NCI-H1092 treated with DMSO at 0.1 percent for 48 hours (cell line): ENCODE data around the gene CACNB2.

Source experiments
- DNase-seq: peaks from one replicate; lab custom pipeline; 2025; lab: John Stamatoyannopoulos, UW

The CACNB2 gene

GRCh38 chr10:18293536-18294510, 153.6 kb downstream of the CACNB2 start:
- no peak for DNase-seq

- DNase-seq: no peak
These were observed 154.4 kb downstream of the CACNB2 start for GRCh38 chr10:18294633-18295032.

GRCh38 chr10:18297659-18298058, 157.4 kb downstream of the CACNB2 start:
- no peak for DNase-seq

- no peak for DNase-seq
These were observed 158.0 kb downstream of the CACNB2 start for GRCh38 chr10:18298256-18298655.

- DNase-seq: peak; percentile 1
These were observed 163.9 kb downstream of the CACNB2 start for GRCh38 chr10:18303851-18304801.

GRCh38 chr10:18306031-18306430, 165.8 kb downstream of the CACNB2 start:
- DNase-seq: no peak

- no peak for DNase-seq
These were observed 168.4 kb downstream of the CACNB2 start for GRCh38 chr10:18308600-18308999.

GRCh38 chr10:18310761-18311160, 170.5 kb downstream of the CACNB2 start:
- DNase-seq: no peak

- peak; percentile 13 for DNase-seq
These were observed 172.3 kb downstream of the CACNB2 start for GRCh38 chr10:18312374-18313139.

- no peak for DNase-seq
These were observed 172.9 kb downstream of the CACNB2 start for GRCh38 chr10:18313140-18313530.

GRCh38 chr10:18313626-18314025, 173.4 kb downstream of the CACNB2 start:
- DNase-seq: no peak

- no peak for DNase-seq
These were observed 179.4 kb downstream of the CACNB2 start for GRCh38 chr10:18319628-18320027.

GRCh38 chr10:18321371-18321770, 181.1 kb downstream of the CACNB2 start:
- DNase-seq: no peak

- no peak for DNase-seq
These were observed 183.7 kb downstream of the CACNB2 start for GRCh38 chr10:18323916-18324315.

- no peak for DNase-seq
These were observed 185.2 kb downstream of the CACNB2 start for GRCh38 chr10:18325410-18325809.

GRCh38 chr10:18325889-18326531, 185.8 kb downstream of the CACNB2 start:
- DNase-seq: no peak

- no peak for DNase-seq
These were observed 188.7 kb downstream of the CACNB2 start for GRCh38 chr10:18328941-18329340.

- no peak for DNase-seq
These were observed 191.8 kb downstream of the CACNB2 start for GRCh38 chr10:18332048-18332447.

GRCh38 chr10:18332484-18332883, 192.3 kb downstream of the CACNB2 start:
- DNase-seq: no peak

- DNase-seq: no peak
These were observed 193.4 kb downstream of the CACNB2 start for GRCh38 chr10:18333621-18334020.

GRCh38 chr10:18334116-18334867, 194.1 kb downstream of the CACNB2 start:
- DNase-seq: no peak
